ENCODE results near the gene ACSS1.

DNA sequence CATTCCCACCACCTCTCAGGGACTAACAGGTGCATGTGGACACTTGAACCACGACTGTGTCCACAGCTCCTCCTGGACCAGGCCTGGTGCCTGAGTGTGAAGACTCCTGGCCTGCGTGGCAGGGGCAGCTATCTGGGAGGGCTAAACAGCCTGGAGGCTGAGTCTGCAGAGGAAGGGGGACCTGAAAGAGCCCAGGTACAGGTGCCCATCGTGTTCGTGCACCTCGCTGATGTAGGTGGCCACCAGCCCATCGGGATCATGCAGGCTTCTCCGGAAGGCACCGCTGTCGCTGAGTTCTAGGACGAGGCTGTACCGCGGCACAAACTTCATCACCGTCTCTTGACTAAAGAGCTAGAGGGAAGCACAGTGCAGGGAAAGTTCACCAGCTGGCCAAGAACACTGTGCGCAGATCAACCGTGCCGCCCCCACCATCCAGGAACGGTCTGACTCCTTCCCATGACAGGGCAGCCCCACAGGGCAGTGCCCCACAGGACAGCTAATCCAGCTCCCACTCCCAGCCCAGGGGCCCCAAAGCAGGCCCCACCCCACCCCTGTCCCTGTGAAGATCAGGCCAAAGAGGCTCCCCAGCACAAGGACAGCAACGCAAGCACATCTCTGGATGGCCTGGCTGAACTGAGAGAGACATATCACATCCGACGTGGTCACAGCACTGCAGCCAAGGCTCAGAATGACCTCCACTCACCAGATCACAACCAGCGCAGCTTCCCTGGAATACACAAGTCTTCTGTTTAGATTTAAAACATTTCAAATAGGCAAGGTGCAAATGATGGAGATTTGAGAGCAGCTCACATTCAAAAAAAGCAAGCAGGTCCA is 94.0 kb downstream of the ACSS1 start:
- TF ChIP-seq, protein P1, sequence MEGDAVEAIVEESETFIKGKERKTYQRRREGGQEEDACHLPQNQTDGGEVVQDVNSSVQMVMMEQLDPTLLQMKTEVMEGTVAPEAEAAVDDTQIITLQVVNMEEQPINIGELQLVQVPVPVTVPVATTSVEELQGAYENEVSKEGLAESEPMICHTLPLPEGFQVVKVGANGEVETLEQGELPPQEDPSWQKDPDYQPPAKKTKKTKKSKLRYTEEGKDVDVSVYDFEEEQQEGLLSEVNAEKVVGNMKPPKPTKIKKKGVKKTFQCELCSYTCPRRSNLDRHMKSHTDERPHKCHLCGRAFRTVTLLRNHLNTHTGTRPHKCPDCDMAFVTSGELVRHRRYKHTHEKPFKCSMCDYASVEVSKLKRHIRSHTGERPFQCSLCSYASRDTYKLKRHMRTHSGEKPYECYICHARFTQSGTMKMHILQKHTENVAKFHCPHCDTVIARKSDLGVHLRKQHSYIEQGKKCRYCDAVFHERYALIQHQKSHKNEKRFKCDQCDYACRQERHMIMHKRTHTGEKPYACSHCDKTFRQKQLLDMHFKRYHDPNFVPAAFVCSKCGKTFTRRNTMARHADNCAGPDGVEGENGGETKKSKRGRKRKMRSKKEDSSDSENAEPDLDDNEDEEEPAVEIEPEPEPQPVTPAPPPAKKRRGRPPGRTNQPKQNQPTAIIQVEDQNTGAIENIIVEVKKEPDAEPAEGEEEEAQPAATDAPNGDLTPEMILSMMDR (IDR thresholded peaks at IDR 0.05; ENCODE audit: insufficient read depth, low read depth, low read length), result no peak
- no peak for TF ChIP-seq EZH2 (IDR thresholded peaks at IDR 0.05; ENCODE audit: insufficient read depth, low read length)

All from astrocyte (in vitro differentiated cells and primary cell).